Stimulated activated CD8-positive, alpha-beta memory T cell treated with anti-CD3 and anti-CD28 coated beads, Interleukin-7, amount 100 ng/mL, for 24 hours (primary cell): ENCODE data around the gene PRPS1.
"Not testable (repeated sequence)": the region's sequence is repeated elsewhere in the genome, so short reads cannot be mapped to it uniquely, and the experiment has no call there.

ENCODE experiments used
- DNase-seq: peaks from one replicate; pipeline ENCODE4 v3.0.0-alpha.2; 2020; ENCODE audit warnings: low read depth

Gene PRPS1

GRCh38 chrX:107630031-107630689 lies 1.9 kb downstream of the PRPS1 start:
- DNase-seq, result no peak

- DNase-seq, result no peak
Observed at GRCh38 chrX:107632346-107632745, 4.0 kb downstream of the PRPS1 start.

DNA sequence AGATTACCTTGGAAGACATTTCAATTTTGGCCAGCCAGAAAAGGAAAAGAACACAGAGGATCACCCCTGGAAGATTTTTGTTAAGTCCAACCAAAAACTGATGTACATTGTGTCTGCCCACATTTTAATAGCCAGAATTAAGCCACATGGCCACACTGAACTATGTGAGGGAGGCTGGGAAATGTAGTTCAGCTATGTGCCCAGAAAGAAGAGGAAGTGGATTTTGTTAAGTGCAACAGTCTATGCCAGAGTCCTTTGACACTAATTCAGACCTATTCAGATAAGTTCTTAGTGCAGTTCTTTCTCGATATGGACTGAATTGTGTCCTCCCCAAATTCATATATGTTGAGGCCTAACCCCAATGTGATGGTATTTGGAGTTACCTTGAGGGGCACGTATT lies 18.4 kb downstream of the PRPS1 start:
- no peak for DNase-seq

GRCh38 chrX:107648332-107648731 lies 20.0 kb downstream of the PRPS1 start:
- DNase-seq, result no peak

DNA sequence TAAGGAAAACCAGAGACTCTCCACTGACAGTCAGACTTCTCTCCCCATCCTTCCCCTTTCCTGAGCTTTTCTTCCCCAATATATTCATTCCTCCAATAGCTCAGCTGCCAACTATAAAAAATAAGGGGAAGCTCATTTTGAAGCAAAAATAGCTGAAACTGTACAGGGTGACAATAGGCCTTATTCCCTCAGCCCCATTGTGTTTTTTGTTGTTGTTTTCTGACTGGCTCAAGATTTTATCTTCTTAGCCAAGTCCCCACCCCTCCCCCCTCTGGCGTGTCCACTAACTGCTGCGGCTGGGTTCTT lies 26.2 kb downstream of the PRPS1 start:
- no peak for DNase-seq

- peak; percentile 35 for DNase-seq
Observed at GRCh38 chrX:107654872-107655761, 26.8 kb downstream of the PRPS1 start.

- no peak for DNase-seq
Observed at GRCh38 chrX:107656978-107657377, 28.7 kb downstream of the PRPS1 start.

DNA sequence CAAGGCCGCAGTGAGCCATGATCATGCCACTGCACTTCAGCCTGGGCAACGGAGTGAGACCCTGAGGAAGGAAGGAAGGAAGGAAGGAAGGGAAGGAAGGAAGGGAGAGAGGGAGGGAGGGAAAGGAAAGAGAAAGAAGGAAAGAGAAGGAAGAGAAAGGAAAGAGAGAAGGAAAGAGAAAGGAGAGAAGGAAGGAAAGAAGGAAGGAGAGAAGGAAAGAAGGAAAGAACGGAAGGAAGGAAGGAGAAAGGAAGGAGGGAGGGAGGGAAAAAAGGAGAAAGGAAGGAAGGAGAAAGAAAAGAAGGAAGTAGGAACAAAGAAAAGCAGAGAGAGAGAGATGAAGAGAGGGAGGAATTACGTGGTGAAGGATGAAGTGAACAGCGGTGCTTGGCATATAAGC lies 30.4 kb downstream of the PRPS1 start:
- DNase-seq, result no peak

GRCh38 chrX:107659286-107659685 lies 31.0 kb downstream of the PRPS1 start:
- DNase-seq, result no peak

DNA sequence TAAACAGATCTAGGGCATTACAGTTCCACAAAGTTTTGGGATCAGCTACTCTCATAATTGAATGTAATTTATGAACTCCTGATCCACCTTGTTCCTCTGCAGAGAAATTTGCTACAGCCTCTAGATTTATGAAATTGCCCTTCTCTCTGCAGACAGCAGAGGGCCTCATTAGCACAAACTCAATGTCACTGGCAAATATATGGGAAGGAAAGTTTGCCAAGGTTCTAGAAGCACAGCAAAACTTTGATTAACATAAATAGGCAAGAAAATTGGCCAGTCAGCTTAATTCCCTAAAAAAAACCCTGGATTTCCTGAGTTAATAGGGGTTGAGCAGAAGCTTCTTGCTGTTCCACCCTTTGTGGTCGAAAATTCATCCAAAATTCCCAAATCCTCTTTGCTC lies 31.5 kb downstream of the PRPS1 start:
- no peak for DNase-seq

DNA sequence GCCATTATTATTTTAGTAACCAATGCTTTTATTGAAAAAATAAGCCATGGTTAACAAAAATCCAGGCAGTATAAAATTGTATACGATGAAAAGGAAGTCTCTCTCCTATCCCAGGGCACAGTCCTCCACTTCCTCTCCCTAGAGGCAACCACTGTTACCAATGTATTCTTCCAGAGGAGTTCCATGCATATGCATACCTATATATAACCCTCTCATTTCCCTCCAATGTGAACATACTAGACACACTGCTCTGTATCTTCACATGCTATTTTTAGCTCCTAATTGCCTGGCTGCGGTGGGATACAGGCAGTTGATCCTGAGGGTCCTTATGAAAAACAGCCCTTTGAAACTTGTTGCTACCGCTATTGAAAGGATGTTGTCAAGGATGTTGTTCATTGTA lies 33.8 kb downstream of the PRPS1 start:
- DNase-seq, result no peak

DNA sequence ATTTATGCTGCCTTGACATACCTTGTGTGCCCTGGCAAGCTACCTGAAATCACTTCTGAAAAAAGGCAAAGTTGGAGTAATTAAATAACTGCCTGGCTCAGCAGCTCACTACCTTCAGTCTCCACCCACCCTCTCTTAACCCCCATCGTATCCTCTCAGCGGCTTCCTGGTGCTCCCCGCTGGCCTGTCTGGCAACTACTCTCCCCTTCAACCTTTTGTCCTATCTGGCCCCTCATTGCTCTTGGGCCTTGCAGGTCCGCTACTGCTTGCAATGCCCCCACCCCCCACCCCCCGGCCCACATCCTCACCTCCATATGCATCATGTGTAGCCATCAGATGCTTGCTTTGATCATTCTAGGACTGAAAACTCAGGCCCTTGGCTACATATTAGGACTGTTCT lies 34.5 kb downstream of the PRPS1 start:
- no peak for DNase-seq

GRCh38 chrX:107666931-107667330 lies 38.6 kb downstream of the PRPS1 start:
- no peak for DNase-seq

GRCh38 chrX:107667426-107667825 lies 39.1 kb downstream of the PRPS1 start:
- no peak for DNase-seq

DNA sequence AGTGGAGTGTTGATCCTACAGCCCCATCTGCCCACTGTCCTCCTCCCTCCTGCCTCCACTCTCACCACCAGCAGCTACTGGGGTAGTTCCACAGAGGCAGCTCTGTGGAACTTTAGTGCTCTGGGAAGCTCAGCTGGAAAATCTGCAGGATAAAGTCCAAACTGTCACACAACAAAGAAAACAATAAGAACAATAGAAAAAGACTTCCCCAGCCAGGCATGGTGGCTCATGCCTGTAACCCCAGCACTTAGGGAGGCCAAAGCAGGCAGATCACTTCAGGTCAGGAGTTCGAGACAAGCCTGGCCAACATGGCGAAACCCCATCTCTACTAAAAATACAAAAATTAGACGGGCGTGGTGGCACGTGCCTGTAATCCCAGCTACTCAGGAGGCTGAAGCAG lies 40.4 kb downstream of the PRPS1 start:
- not testable (repeated sequence) for DNase-seq

DNA sequence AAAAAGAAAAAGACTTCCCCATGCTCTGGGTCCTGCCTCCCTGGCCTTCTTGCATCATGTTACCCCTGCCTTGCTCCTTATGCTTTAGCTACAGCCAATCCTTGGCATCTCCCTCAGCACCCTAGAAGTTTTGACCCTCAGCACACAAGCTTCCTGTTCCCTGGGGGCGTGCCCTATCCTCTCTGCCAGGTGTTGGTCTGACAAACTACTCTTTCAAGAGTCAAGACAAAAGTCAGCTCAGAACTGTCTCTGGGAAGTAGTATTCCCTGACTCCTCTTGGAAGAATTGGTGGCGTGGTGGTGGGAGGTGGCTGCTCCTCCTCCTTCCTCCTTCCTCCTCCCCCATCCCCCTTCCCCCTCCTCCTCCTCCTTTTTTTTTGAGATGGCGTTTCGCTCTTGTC lies 41.0 kb downstream of the PRPS1 start:
- DNase-seq, result no peak

DNA sequence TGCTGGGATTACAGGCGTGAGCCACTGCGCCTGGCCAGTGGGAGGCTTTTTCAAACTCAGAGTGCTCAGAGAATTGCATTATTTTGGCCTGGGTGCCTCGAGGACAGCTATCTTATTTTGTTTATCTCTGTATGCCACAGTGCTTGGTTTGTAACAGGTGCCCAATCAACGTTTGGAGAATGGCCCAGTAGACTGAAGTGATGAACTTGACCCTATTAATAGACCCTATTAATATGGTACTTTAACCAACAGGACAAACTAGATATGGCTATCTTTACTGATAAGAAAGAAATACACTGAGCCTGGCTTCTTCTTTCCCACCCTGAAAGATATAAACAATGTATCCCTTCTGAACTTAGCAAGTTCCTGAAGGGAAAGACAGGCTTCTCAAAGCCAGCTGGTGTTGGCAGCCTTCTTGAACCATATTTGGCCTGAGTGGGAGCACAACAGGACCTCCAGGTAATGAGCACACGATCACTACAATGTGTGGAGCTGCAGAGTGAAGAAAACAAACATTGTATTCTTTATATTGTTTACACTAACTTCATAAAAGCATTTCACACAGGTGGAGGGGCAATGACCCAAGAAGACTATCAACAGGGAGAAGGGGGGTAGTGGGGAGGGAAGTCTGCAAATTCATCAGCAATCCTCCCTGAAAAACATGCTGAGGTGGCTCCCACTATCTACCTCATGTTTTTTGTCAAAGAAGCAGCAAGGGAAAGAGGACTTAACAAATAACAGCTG lies 41.7 kb downstream of the PRPS1 start:
- DNase-seq, result no peak

- not testable (repeated sequence) for DNase-seq
Observed at GRCh38 chrX:107671256-107671655, 42.9 kb downstream of the PRPS1 start.

DNA sequence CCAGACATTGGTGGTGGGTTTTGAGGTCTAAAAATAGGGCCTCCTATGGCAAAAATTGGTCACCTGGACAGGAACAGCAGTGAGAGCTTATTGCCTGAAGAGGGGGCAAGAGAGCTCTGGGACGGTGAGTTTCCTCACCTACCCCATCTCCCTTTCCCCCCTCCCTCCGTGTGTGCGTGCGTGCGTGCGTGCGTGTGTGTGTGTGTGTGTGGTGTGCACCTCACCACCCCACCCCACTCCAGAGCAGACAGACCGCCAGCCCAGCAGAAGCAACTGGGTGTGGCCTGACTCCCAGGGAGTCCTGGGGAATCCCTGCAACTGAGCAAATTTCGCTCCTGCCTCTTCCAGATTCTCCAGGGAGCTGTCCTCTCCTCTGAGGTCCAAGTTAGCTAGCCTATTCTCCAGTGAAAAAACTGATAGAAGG lies 44.7 kb downstream of the PRPS1 start:
- DNase-seq, result no peak

DNA sequence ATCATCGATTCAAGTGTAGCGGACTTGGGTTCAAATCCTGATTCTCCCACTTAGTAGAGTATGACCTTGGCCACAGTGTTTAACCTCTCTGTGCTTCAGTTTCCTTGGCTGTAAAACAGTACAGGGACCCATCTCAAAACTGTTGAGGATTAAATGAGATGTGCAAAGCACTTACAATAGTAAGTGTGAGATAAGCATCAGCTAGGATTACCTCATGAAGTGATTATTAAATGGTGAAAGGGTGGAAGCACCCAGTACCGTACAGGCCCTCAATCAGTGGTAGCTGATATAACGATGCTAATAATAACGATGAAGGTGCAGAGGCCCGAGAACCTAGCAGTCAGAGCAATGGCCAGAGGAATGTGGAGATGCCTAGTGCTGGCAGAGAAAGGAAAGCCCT lies 45.1 kb downstream of the PRPS1 start:
- no peak for DNase-seq

GRCh38 chrX:107673933-107674479 lies 45.7 kb downstream of the PRPS1 start:
- peak; percentile 65 for DNase-seq

- DNase-seq, result no peak
Observed at GRCh38 chrX:107674480-107675364, 46.4 kb downstream of the PRPS1 start.
